NCI-H69 (cell line): Measurements from ENCODE around the gene SCGB3A2.

Source experiments
- DNase-seq: peaks from one replicate; lab custom pipeline; 2025; lab: John Stamatoyannopoulos, UW

The SCGB3A2 gene

GRCh38 chr5:147904110-147904509 is 25.6 kb downstream of the SCGB3A2 start:
- peak; percentile 78 for DNase-seq

- no peak for DNase-seq
These were observed 28.0 kb downstream of the SCGB3A2 start, which contains the start of gene C5orf46 for GRCh38 chr5:147906326-147907095. Gene C5orf46, minus strand, starts transcription at chr5:147906538. Its CDS starts 37 bp downstream, at chr5:147906501.

GRCh38 chr5:147911427-147911826 is 32.9 kb downstream of the SCGB3A2 start:
- DNase-seq = no peak

GRCh38 chr5:147912011-147912410 is 33.5 kb downstream of the SCGB3A2 start:
- no peak for DNase-seq

GRCh38 chr5:147913786-147914185 is 35.3 kb downstream of the SCGB3A2 start:
- no peak for DNase-seq

- no peak for DNase-seq
These were observed 39.7 kb downstream of the SCGB3A2 start for GRCh38 chr5:147918101-147918685.

GRCh38 chr5:147918899-147919298 is 40.4 kb downstream of the SCGB3A2 start:
- peak; percentile 18 for DNase-seq

- DNase-seq = no peak
These were observed 42.0 kb downstream of the SCGB3A2 start for GRCh38 chr5:147920420-147921030.

GRCh38 chr5:147921136-147921535 is 42.6 kb downstream of the SCGB3A2 start:
- no peak for DNase-seq

GRCh38 chr5:147925020-147925419 is 46.5 kb downstream of the SCGB3A2 start:
- DNase-seq = peak; percentile 14

GRCh38 chr5:147927901-147928300 is 49.4 kb downstream of the SCGB3A2 start:
- DNase-seq = no peak

- no peak for DNase-seq
These were observed 52.3 kb downstream of the SCGB3A2 start for GRCh38 chr5:147930769-147931168.
